Pulmonary artery endothelial cell (primary cell): ENCODE measurements around the gene LYPD8. TPM values are rescaled to one million over a fixed set of nuclear protein-coding genes. Genes with fewer than 3 reads are reported as not detected.
"Not testable (repeated sequence)": the region's sequence is repeated elsewhere in the genome, so short reads cannot be mapped to it uniquely, and the experiment has no call there.

ENCODE experiments used
- DNase-seq: peaks from one replicate; pipeline ENCODE4 v3.0.0-alpha.2; 2011; ENCODE audit warnings: low read depth, low spot score
- total RNA-seq: library from RNA; depleted of rRNA; stranded (reverse); fragments of >200 nt; gene quantifications from 2 replicates; pipeline ENCODE4 v1.2.3, GENCODE V29; 2014

LYPD8 gene, protein sequence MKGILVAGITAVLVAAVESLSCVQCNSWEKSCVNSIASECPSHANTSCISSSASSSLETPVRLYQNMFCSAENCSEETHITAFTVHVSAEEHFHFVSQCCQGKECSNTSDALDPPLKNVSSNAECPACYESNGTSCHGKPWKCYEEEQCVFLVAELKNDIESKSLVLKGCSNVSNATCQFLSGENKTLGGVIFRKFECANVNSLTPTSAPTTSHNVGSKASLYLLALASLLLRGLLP
- not detected in 2 replicates for total RNA-seq

GRCh38 chr1:248755517-248755916, at the start of gene LYPD8:
Gene LYPD8, minus strand, starts transcription at chr1:248755759. Its CDS starts 4,678 bp downstream, at chr1:248751081.
- no peak for DNase-seq

DNA sequence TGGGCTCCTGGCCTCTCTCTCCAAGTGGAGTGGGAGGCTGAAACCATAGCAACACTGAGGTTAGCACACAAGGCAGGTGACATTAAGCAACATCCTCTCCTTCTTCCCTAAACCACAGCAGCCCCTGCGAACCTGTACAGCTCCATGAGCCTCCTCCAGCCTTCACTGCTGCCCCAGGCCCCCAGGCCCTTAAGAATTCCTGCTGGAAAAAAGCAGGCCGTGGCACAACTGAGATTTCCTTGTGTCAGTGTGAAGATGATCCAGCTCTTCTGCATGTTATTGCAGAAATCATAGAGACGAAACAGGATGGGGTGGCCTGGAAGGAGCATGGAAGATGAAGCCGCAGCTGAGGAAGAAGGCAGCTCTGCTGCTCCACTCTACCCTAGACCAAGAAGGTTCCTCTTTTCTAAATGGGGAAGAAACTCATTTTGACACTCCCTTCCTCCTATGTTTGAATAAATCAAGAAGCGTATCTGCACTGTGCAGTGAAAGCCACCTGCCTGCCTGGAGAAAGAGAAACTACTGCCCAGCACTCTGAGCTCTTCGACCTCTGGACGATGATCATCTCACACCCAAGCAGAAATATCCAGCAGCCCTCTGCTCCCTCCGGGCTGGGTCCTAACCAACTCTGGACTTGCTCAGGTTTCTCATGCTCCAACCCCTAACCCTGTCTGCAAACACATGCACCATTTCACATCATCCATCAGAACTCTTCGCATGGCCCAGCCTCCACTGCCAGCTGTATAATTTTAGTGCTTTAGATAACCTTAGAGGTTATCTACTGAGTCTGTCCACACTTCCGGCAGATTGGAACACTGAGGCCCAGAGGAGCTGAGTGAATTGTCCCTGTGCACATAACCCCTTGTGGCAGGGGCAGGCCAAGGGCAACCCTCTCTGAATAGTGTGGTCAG, 49.5 kb upstream of the LYPD8 start:
- DNase-seq = no peak

- DNase-seq = not testable (repeated sequence)
Observed at GRCh38 chr1:248803501-248803900, 47.9 kb upstream of the LYPD8 start.

- DNase-seq = no peak
Observed at GRCh38 chr1:248802454-248802853, 46.9 kb upstream of the LYPD8 start.

- DNase-seq = no peak
Observed at GRCh38 chr1:248800459-248800858, 44.9 kb upstream of the LYPD8 start.

GRCh38 chr1:248798791-248799190, 43.2 kb upstream of the LYPD8 start:
- no peak for DNase-seq

DNA sequence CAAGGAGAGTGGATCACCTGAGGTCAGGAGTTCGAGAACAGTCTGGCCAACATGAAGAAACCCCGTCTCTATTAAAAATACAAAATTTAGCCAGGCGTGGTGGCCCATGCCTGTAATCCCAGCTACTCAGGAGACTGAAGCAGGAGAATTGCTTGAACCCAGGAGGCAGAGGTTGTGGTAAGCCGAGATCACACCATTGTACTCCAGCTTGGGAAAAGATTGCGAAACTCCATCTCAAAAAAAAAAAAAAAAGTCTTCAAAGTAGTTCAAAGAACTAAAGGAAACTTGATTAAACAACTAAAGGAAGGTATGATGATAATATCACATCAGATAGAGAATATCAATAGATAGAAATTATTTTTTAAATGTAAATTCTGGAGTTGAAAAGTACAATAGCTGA, 39.1 kb upstream of the LYPD8 start:
- not testable (repeated sequence) for DNase-seq

DNA sequence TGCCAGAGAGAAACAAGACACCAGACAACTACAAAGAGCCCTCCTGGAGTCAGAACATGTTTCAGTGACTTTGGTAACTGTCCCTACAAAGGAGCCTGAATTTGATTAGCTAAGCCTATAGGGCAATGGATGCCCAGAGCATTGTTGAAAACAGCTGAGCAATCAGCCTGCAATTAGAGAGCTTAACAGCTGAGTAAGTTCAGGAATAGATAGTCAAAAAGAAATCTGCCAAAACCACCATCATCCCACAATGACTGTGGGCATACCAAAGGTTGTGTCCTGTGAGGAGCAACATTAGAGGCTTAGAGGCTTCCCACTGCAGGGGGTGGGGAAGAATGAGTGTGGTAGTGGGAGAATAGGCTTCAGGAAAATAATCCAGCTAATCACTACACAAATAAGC, 38.0 kb upstream of the LYPD8 start:
- DNase-seq = no peak

DNA sequence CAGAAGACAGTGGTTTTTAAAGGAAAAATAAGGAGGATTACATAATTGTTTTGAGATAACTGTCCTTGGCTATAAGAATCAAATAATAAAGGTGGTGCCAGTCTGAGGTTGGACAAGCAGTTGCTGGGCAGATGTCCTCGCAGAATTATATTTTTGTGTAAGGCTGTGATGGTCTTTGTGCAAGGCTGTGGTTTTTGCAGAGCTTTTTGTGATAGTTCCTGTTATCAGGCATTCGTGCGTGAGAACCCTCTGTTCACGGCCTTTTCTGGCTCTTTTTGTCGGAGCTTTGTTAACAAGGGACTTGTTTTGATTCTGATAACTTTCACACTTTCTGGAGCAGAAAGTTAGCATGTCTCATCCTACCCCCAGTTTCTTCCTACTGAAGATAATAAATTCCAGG, 36.8 kb upstream of the LYPD8 start:
- DNase-seq = no peak

DNA sequence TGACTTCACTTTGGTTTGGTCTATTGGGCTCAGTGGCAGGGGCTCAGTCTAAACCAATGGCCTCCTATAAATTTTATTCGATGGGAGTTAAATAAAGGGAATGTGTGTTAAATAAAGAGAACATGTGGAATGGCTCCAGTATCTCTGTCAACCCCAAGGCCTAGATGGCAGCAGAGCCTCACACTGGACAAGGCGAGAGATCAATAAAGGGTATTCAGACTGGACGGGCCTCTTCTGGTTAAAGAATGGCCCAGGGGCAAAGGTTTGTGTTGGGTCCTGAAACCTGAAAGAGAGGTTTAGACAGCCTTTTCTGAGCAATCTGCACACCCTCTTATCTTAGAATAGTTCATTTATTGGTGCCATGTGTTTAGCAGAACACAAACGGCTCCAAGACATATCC, 35.5 kb upstream of the LYPD8 start:
- DNase-seq = no peak

DNA sequence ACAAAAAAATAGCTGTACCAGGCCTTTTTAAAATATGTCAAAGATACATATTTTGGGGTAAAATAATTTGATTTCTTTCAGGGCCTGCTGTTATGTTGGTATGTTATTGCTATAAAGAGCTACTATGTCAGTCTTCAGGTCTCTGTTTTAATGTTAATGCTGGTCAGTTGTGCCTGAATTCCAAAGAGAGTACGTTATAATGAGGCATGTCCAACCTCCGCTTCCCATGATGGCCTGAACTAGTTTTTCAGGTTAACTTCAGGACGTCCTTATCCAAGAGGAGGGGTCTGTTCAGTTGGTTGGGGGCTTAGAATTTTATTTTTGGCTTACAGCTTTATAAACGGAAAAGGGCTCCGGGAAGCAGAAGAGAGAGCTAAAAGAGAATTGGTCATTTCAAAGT, 34.9 kb upstream of the LYPD8 start:
- no peak for DNase-seq

DNA sequence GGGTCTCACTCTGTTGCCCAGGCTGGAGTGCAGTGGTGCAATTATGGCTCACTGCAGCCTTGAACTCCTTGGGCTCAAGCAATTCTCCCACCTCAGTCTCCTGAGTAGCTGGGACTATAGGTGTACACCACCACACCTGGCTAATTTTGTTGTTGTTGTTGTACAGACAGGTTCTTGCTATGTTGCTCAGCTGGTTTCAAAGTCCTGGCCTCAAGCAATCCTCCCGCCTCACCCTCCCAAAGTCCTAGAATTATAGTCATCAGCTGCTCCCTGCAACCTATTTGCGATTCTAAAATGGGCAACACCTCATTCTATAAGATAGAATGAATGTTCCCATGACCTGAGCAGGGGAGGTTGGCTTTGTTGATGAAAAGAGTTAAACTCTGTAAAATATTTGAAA, 33.8 kb upstream of the LYPD8 start:
- DNase-seq = not testable (repeated sequence)

GRCh38 chr1:248788327-248788726, 32.8 kb upstream of the LYPD8 start:
- no peak for DNase-seq

DNA sequence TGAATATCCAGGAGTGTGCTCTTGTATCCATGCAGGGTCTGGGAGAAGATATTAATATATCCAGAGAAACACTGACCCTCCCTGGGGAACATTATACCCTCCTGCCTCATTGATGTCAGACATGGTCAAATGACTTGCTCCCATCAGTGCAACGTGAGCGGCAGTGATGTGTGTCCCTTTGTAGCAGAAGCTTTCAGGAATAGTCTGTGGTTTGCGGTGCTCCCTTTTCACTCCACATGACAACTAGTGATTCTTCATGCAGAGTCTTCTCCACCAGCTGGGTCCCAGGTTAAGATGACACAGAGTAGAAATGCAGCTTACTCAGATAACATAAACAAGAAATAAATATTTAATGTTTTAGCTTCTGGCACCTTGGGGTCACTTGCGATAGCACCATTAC, 31.9 kb upstream of the LYPD8 start:
- no peak for DNase-seq

DNA sequence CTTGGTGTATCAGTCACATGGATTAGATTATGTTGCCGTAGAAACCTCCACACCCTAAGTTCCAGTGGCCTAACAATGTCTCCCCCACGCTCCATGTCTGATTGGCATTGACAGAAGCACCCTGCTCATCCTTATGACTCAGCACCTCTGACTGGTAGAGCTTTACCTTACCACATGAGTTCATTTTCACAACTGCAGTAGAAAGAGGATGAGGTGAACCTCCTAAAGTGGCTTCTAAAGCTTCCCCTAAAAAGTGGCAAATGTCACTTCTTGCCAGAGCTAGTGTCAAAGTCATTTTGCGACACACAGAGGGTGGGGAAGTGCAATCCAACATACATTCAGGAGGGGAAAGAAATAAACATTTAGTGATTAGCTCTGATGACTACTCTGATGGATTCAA, 30.6 kb upstream of the LYPD8 start:
- DNase-seq = no peak

- no peak for DNase-seq
Observed at GRCh38 chr1:248783367-248783766, 27.8 kb upstream of the LYPD8 start.

- DNase-seq = no peak
Observed at GRCh38 chr1:248782416-248783141, 27.0 kb upstream of the LYPD8 start.

GRCh38 chr1:248779350-248779749, 23.8 kb upstream of the LYPD8 start:
- no peak for DNase-seq

DNA sequence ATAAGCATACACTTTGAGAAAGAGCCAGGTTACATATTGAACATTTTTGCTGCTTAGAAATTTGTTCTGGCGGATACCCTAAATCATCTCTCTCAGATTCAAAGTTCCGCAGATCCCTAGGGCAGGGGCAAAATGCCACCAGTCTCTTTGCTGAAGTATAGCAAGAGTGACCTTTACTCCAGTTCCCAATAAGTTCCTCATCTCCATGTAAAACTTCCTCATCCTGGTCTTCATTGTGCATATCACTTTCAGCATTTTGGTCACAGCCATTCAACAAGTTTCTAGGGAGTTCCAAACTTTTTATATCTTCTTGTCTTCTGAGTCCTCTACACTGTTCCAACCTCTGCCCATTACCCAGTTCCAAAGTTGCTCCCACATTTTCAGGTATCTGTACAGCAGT, 23.3 kb upstream of the LYPD8 start:
- DNase-seq = no peak

DNA sequence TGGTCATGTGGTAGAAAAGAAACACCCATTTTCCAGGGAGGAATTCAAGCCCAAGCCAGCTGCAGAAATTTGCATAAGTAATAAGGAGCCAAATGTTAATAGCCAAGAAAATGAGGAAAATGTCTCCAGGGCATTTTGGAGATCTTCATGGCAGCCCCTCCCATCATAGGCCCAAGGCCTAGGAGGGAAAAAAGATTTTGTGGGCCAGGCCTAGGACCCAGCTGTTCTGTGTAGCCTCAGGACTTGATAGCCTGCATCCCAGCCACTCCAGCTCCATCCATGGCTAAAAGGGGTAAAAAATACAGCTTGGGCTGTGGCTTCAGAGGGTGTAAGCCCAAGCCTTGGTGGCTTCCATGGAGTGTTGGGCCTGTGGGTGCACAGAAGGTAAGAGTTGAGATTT, 21.4 kb upstream of the LYPD8 start:
- no peak for DNase-seq

GRCh38 chr1:248775441-248775840, 19.9 kb upstream of the LYPD8 start:
- no peak for DNase-seq

DNA sequence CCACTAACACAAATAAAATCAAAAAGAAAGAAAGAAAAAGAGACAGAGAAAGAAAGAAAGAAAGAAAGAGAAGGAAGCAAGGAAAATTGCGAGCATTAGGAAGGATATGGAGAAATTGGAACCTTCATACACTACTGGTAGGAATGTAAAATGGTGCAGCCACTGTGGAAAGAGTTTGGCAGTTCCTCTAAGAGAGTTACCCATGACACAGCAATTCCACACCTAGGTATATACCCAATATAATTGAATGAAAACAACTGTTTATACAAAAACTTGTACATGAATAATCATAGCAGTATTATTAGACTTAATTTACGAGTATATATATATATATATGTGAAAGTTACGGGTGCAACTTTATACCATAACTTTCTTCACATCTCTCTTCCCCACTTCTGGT, 4.1 kb upstream of the LYPD8 start:
- no peak for DNase-seq
